ENCODE data around the gene MED13.
"Not testable (repeated sequence)": the region's sequence is repeated elsewhere in the genome, so short reads cannot be mapped to it uniquely, and the experiment has no call there.

The MED13 gene

DNA sequence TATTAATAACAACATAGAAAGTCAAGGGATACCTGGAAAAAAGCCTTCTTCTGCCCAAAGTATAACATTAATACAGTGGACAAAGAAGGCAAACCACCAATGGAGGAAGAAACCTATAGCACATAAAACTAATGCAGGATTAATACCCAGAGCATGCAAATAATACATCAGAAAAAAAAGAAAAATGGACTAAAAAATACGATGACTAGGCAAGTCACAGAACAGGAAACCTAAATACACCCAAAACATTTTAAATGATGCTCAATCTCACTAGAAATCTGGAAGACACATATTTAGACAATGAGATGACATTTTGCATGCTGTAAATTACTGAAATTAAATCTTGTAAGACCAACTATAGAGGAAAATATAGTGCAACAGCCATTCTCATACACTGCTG, 55.9 kb downstream of the MED13 start:
- TF ChIP-seq ZNF274 (IDR thresholded peaks at IDR 0.05; ENCODE audit: low read depth, low read length) = no peak
- H3K4me3 ChIP-seq (ENCODE audit: low read length) = no peak overlapping the region

DNA sequence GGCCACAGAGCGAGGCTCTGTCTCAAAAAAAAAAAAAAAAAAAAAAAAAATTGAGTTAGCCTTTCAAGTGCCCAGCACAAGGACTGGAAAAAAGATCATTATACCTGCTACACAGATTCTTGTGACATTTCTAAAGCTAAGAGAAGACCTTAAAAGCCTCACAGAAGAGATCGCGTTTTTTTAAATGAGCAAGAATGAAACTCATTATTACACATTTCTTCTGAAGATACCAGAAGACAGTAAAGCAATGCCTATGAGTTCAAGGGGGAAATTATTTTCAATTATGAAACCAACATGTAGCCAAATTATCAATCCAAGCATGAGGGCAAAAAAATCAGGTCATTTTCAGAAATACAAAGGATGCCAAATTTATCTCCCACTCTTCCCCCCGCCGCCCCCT, 56.8 kb downstream of the MED13 start:
- no peak overlapping the region for H3K4me3 ChIP-seq (ENCODE audit: low read length)
- no peak for TF ChIP-seq ZNF274 (IDR thresholded peaks at IDR 0.05; ENCODE audit: low read depth, low read length)

DNA sequence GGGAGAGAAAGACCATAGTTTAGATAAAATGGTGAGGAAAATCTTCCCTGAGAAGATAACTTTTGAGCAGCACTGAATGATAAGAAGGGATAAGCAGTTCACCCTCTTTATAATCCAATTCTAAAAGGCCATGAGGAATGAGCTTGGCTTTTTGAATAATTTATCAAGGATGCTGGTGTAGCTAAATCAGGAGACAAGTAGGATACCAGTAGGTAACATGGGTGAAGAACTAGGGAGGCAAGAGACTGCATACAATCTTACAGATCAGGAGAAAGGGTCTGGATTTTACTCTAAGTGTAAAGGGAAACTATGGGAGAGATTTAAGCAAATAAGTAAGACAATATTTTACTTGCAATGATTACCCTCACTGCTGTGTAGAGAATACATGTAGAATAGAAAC, 60.7 kb downstream of the MED13 start:
- no peak for TF ChIP-seq ZNF274 (IDR thresholded peaks at IDR 0.05; ENCODE audit: low read depth, low read length)
- no peak overlapping the region for H3K4me3 ChIP-seq (ENCODE audit: low read length)

DNA sequence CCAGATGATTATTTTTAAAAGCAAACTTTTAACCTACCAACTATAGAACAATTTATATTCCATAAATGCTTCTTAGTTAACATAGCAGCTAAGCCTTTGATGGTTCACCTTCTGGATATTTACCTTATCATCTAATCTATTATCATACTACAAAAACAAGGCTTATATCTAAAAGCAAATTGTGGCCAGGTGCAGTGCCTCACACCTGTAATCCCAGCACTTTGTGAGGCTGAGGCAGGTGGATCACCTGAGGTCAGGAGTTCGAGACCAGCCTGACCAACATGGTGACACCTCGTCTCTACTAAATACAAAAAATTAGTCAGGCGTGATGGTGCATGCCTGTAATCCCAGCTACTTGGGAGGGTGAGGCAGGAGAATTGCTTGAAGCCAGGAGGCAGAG, 61.9 kb downstream of the MED13 start:
- not testable (repeated sequence) for H3K4me3 ChIP-seq (ENCODE audit: low read length)

DNA sequence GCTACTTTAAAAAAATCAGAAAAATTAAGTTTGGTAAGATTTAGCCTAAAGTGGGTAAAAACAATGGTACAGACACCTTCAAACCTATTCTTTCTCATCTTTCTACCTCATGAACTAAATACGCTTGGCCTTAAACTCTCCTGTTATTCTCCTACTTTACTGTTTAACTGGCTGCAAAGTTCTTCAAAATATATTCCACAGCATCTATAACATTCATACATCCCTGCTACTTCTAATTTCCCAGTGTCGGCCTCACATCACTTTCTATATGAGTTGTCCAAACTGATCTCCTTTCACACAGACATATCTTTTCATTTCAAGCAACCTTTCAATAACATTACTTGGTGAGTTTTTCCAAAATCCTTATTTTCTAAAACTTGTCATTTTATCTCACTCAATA, 64.0 kb downstream of the MED13 start:
- no peak for TF ChIP-seq ZNF274 (IDR thresholded peaks at IDR 0.05; ENCODE audit: low read depth, low read length)

DNA sequence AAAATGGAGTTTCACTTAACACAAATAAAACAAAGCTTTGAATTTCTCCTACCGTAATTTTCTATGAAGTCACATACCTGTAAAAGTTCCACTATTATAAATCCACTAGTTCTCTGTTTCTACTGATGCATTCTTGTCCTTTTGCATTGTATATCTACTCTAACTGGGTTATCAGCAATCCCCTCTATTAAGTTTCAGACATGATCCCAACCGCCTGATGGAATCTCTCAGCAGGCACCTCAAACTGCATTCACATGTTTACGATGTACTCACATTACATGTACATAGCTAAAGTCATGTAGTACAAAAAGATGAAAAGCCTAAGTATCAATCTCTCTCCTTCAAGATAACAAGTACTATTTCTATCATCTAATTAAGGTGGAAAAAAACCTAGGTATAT, 64.9 kb downstream of the MED13 start:
- no peak for TF ChIP-seq ZNF274 (IDR thresholded peaks at IDR 0.05; ENCODE audit: low read depth, low read length)
- no peak overlapping the region for H3K4me3 ChIP-seq (ENCODE audit: low read length)

More for the DNA sequence above, 64.0 kb downstream of the MED13 start:
- no peak overlapping the region for H3K4me3 ChIP-seq (ENCODE audit: low read length)

DNA sequence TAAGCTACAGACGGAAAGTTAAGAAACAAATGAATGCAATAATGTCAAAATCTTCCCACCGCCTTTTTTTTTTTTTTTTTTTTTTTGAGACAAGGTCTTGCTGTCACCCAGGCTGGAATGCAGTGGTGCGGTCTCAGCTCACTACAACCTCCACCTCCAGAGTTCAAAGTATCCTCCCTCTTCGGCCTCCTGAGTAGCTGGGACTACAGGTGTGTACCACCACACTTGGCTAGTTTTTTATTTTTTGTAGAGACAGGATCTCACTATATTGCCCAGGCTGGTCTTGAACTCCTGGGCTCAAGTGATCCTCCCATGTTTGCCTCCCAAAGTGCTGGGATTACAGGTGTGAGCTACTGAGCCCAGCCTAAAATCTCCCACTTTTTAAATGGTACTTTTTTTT, 66.5 kb downstream of the MED13 start:
- H3K4me3 ChIP-seq (ENCODE audit: low read length) = not testable (repeated sequence)

DNA sequence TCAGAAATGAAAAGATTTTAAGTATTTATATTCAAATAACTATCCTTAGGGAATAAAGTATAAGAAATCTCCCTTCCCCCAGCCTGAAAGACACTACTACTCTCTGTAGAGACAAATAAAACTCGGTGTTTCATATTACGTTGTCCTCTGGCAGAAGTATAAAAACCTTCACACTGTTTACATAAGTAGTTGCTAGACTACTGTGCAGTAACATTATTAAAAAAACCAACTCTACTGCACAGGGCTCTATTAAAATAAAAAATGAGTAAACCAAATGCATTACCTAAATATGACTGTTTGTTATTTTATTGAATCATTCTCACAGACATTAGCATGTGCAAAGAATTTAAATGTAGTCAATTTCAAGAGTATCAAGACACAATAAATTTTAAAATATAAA, 67.4 kb downstream of the MED13 start:
- no peak for TF ChIP-seq ZNF274 (IDR thresholded peaks at IDR 0.05; ENCODE audit: low read depth, low read length)
- H3K4me3 ChIP-seq (ENCODE audit: low read length) = no peak overlapping the region

DNA sequence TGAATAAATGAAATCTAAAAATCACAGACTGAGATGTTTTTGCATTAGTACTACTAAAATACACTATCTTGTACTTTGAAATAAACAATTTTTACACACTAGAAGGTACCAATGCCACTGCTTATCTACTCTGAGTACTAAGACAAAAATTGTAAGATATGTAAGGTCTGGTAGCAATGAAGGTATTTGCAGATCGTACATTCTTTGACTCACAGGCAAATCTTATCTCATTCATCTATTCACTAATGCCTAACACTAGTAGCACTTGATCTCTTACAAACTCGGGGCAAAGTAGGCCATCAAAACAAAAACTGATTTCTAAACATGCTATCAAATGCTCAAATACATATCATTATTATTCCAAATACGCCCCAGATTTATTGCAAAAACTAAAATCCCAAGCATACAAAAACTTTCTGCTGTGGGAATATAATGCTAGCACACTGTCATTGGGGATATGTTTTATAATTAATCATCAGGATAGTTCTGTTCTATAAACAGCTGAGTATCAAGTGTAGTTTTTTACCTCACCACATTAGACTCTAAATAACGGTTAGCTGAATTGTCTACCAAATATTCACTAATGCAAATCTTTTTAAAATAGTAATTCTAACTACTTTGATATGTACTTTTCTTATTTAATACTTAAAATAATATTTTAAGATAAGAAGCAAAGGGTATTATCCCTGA, 68.0 kb downstream of the MED13 start:
- H3K4me3 ChIP-seq (ENCODE audit: low read length) = no peak overlapping the region
- TF ChIP-seq ZNF274 (IDR thresholded peaks at IDR 0.05; ENCODE audit: low read depth, low read length) = no peak

DNA sequence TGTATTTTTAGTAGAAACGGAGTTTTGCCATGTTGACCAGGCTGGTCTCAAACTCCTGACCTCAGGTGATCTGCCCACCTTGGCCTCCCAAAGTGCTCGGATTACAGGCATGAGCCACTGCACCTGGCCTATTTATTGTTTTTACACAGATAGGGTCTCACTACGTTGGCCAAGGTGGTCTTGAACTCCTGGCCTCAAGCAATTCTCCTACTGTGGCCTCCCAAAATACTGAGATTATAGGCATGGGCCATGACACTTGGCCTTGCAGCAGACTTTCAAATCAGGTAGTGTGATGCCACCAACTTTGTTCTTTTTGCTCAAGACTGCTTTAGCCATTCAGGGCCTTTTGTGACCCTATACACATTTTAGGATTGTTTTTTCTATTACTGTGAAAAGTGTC, 75.6 kb downstream of the MED13 start:
- no peak for TF ChIP-seq ZNF274 (IDR thresholded peaks at IDR 0.05; ENCODE audit: low read depth, low read length)
- H3K4me3 ChIP-seq (ENCODE audit: low read length) = no peak overlapping the region

DNA sequence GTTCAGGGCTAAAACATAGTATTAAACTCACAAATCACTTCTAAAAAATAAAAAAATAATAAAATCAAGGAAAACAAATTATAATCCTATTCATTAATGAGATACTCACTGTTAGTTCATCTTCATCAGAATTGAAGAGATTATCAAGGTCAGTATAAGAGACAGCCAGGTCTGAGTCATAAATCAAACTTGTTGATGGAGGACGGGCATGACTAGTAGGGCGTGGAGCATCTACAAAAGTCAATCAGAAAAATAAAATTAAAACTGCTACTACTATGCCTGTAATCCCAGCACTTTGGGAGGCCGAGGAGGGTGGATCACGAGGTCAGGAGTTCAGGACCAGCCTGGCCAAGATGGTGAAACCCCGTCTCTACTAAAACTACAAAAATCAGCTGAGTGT, 78.2 kb downstream of the MED13 start:
- TF ChIP-seq ZNF274 (IDR thresholded peaks at IDR 0.05; ENCODE audit: low read depth, low read length) = no peak

DNA sequence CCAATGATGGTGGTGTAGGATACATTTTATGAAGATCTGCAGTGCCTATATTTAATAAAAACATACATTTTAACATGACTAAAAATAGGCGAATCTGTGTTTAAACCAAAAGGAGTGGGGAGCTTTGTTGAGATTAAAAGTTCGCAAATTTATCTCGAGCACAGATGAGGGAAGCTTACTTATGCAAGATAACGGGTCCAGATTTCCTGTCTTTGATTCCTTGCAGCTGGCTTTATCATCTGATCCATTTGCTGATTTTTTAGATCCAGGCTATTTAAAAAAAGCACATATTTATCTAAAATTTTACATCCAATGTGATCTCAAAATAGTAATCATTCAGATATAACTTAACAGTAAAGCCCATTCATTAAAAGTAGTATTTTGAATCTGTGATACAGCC, 80.3 kb downstream of the MED13 start:
- no peak for TF ChIP-seq ZNF274 (IDR thresholded peaks at IDR 0.05; ENCODE audit: low read depth, low read length)
- H3K4me3 ChIP-seq (ENCODE audit: low read length) = no peak overlapping the region

More for the DNA sequence above, 78.2 kb downstream of the MED13 start:
- no peak overlapping the region for H3K4me3 ChIP-seq (ENCODE audit: low read length)

DNA sequence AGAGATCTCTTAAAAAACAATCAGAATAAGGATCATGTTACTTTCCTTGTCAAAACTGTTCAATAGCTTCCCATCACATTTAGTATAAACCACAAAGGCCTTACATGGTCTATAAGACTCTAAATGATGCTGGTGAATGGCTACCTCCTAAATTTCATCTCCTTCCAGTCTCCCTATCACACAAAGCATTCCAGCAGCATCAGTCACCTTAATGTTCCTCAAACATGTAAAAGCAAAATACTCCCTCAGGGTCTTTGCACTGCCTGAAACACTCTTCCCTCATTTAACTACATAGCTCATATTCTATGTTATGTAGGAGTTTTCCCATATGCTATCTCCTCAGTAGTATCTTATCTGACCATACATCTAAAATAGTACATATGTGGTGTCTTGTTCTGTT, 83.8 kb downstream of the MED13 start:
- H3K4me3 ChIP-seq (ENCODE audit: low read length) = no peak overlapping the region
- TF ChIP-seq ZNF274 (IDR thresholded peaks at IDR 0.05; ENCODE audit: low read depth, low read length) = no peak

DNA sequence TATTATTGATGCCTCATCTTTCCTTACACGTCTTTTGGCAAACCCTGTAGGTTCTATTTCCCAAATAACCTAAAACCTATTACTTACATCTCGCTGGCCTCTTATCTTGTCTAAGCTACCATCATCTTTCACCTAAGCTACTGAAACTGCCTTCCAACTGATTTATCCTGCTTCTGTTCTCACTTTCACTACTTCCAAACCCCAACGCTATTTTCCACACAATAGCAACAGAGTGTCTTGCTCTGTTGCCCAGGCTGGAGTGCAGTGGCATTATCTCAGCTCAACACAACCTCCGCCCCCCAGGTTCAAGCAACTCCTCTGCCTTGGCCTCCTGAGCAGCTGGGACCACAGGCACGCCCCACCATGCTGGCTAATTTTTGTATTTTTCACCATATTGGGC, 84.5 kb downstream of the MED13 start:
- no peak overlapping the region for H3K4me3 ChIP-seq (ENCODE audit: low read length)
- TF ChIP-seq ZNF274 (IDR thresholded peaks at IDR 0.05; ENCODE audit: low read depth, low read length) = no peak

DNA sequence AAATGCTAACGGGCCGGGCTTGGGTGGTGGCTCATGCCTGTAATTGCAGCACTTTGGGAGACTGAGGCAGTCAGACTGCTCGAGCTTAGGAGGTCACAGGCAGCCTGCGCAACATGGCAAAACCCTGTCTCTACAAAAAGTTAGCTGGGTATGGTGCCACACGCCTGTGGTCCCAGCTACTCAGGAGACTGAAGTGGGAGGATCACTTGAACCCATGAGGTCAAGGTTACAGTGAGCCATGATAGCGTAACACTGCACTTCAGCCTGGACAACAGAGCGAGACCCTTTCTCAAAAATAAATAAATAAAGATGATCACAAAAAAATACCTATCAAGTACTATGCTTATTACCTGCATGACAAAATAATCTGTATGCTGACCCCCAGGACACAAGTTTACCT, 91.0 kb downstream of the MED13 start:
- TF ChIP-seq ZNF274 (IDR thresholded peaks at IDR 0.05; ENCODE audit: low read depth, low read length) = no peak
- no peak overlapping the region for H3K4me3 ChIP-seq (ENCODE audit: low read length)

DNA sequence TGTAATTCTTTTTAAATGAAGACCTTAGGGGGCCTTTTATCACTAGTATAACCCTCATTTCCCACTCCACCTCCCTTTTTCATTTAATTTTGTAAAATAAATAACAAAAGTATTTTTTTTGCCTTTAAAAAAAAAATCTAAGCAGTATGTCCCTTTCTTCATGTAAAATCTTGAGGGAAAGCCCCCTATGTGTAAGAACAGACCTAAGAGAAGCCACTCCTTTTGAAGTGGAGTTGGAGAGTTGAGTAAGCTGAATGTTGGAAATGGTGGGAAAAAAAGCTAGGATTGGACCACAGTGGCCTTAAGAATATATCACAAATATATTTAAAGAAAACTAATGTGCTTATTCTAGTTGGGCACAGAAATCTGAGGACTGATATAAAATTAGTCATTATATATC, 92.8 kb downstream of the MED13 start:
- no peak for TF ChIP-seq ZNF274 (IDR thresholded peaks at IDR 0.05; ENCODE audit: low read depth, low read length)
- H3K4me3 ChIP-seq (ENCODE audit: low read length) = no peak overlapping the region

All from GM08714 (cell line).